GM18505 (cell line): ENCODE data around the gene ATIC.

Source experiments
- ATAC-seq: cut with Tn5 transposase; IDR thresholded peaks from one replicate; pipeline ENCODE4 v1.9.1; 2021; ENCODE audit not compliant: unreplicated experiment
- POLR2A ChIP-seq: IDR thresholded peaks from 4 replicates; pipeline ENCODE4 v1.6.1; 2011; ENCODE audit warnings: borderline replicate concordance; ENCODE audit not compliant: insufficient read depth, insufficient read length; ENCODE audit errors: extremely low read depth

ATIC gene

DNA sequence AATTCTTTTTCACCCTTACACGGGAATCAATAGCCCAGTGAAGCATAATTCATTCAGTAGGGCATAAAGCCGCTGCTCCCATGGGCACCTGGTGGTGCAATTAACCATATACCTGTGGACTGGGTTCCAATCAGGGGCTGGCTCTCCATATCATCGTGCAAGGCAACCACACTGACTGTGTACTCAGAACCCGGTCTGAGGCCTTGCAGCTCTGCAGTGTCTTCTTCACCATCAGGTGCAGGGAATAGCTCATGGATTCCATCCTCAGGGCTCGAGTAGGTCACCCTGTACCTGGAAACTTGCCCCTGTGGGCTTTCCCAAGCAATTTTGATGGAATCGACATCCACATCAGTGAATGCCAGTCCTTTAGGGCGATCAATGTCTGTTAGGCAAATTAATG is 68.8 kb downstream of the ATIC start:
- TF ChIP-seq POLR2A = no peak
- no peak for ATAC-seq

DNA sequence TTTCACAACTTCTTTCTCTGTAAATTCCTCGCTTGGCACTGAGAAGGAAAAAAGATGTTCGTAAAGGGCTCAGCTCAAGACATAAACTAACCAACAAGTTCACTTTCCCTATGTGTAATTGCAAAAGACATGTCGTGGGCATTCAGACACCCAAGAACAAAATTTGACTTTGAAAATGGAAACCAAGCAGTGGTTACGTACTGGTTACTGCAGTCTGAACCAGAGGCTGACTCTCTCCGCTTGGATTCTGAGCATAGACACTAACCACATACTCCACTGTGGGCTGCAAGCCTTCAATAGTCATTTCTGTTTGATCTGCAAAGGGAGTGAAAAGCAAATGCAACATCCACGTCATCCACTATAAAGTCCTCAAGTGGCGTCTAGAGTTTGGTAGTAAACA is 70.2 kb downstream of the ATIC start:
- TF ChIP-seq POLR2A = no peak
- ATAC-seq = no peak

- no peak for TF ChIP-seq POLR2A
- ATAC-seq = no peak
These were observed 70.6 kb downstream of the ATIC start for GRCh38 chr2:215382480-215382879.

DNA sequence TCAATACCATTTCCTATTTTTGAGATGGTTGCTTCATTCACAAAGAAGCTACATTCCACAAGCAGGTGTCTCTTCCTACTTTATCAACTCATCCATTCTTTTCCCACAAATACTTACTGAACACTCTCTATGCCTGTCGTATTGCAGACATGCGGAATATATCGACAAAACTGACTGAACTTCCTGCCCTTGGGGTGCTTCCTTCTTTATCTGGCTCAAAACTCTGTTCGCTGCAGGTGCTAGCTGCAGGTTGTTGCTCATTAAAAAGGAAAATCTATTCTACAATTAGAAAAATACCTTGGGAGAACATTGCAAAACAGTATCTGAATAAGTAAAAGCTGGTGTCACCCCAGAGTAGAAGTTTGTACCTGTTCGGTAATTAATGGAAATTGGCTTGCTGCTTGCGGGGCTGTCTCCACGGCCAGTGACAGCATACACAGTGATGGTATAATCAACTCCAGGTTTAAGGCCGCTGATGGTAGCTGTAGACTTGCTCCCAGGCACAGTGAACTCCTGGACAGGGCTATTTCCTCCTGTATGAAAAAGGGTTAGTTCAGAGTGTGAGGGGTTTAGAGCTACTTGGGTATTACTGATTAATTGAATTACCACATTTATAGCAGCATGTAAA is 71.9 kb downstream of the ATIC start:
- no peak for TF ChIP-seq POLR2A
- no peak for ATAC-seq

DNA sequence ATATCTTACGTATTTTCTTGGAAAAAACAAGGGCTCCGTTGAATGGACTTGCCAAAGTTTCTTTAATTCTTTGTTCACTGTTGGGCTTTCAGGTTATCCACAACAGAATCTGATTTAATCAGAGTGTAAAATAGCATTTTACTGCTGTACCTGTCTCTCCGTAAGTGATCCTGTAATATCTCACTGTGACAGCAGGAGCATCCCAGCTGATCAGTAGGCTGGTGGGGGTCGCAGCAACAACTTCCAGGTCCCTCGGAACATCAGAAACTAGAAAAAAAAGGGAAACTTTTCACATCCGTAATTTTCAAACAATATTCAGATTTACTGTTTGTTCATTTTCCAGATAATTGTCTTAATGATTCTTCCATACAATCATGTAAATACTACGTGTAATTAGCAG is 72.9 kb downstream of the ATIC start:
- no peak for ATAC-seq
- TF ChIP-seq POLR2A = no peak

GRCh38 chr2:215386566-215386965 is 74.7 kb downstream of the ATIC start:
- no peak for ATAC-seq
- no peak for TF ChIP-seq POLR2A

DNA sequence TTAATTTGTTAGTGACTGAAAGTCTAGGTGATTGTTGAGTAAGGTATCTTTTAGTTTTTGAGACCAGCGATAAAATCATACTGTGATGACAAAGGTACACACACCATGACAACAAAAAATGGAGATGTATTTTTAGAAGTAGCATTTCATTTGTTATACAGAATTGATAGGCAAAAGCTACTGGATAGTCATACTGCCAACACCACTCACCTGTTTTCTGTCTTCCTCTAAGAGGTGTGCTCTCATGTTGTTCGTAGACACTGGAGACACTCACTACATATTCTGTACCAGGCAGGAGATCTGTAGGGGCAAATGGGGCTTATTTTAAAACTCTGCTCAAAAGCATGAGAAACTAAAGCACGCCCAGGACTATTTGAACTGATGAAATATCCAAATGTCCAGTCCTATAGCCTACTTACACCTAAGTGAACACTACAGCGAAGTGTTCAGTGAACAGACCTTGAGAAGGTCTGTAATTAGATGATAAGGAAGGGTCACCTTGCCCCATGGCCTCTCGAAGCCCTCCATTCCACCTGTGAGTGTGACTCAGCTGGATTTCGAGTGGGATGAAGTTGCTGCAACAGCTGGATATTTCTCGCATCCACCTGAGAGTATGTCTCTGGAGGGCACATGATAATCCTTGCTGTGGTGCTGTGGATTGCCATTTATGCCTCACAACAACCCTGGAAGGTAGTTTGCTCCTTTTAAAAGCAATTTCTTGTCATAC is 76.3 kb downstream of the ATIC start:
- no peak for ATAC-seq
- no peak for TF ChIP-seq POLR2A

- no peak for ATAC-seq
- no peak for TF ChIP-seq POLR2A
These were observed 78.7 kb downstream of the ATIC start for GRCh38 chr2:215390550-215390913.

- TF ChIP-seq POLR2A = no peak
- ATAC-seq = no peak
These were observed 79.7 kb downstream of the ATIC start for GRCh38 chr2:215391531-215391930.

DNA sequence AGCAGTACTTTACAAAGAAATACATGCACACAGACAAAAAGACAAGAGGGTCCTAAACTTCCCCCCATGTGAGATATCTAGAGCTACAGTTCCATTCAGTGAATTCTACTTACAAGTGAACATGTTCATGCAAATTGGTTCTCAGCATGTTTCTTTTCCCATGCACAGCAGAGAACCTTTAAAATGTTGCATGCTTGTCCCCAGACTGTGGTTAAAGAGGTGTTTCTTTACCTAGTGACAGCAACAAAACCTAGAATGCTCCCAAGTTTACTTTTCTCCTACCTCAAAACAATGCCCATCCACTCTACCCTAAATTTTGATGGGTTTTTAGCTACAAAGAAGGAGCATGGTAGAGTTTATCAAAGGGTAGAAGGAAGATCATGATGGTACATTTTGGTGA is 80.3 kb downstream of the ATIC start:
- no peak for ATAC-seq
- TF ChIP-seq POLR2A = no peak

GRCh38 chr2:215392687-215393270 is 80.9 kb downstream of the ATIC start:
- TF ChIP-seq POLR2A = no peak
- no peak for ATAC-seq

GRCh38 chr2:215394102-215394805 is 82.4 kb downstream of the ATIC start:
- no peak for TF ChIP-seq POLR2A
- no peak for ATAC-seq

DNA sequence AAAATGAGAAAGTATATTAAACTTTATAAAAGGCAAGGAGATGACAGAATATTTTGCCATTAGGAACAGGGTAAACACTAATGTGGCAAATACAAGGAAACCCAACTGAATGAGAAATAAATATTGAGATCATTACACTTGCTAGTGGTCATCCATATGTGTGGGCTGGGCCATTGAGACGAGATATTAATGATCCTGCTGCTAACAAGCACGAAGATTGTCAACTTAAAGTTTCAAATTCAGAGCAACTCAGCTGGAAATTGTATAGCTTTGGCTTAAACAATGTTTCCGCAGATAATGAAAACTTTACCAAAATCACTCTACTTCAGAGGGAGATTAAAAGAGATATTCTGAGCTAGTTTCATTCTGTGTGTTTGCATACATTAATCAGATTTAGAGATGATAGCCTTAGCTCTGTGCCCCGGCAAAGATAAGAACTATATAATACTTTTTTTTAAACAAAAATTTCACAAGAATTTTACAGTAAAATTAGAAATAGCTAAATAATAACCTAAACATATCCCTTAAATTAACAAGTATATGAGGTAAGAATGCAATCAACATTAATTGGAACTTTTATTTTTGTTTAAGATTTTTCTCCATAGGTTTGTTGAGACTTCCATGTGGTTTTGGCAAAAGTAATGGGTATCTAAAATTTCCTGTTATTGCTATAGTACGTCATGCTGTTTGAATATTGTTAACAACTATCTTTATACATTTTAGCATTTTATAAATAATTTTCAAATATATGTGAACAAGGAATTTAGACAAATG is 84.0 kb downstream of the ATIC start:
- TF ChIP-seq POLR2A = no peak
- no peak for ATAC-seq
